ENCODE measurements around the gene FIG4.
A peak's percentile ranks its signal among the peaks of the same experiment; 100 is the strongest.

Gene FIG4

DNA sequence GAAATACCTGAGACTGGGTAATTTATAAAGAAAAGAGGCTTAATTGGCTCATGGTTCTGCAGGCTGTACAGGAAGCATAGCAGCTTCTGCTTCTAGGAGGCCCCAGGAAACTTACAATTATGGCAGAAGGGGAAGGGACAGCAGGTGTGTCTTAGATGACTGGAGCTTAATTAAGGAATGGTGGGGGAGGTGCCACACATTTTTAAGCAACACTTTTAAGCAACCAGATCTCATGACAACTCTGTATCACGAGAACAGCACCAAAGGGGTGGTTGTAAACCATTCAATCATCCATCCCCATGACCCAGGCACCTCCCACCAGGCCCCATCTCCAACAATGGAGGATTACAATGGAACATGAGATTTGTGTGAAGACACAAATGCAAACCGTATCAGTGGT lies 26.9 kb downstream of the FIG4 start:
- no peaks in the 10 kb centered on the region for H3K9me3 ChIP-seq (ENCODE audit: control insufficient read depth, insufficient read depth, low read length)
- H3K27ac ChIP-seq (ENCODE audit: low read depth, low read length) = no peak overlapping the region
- no peaks in the 10 kb centered on the region for H4K20me1 ChIP-seq (ENCODE audit: control insufficient read depth, insufficient read depth, low read depth, low read length)
- H3K4me2 ChIP-seq (ENCODE audit: low read length) = peak overlapping the region; percentile 46
- H3K27me3 ChIP-seq (ENCODE audit: control insufficient read depth, low read length) = no peaks in the 10 kb centered on the region
- no peak for TF ChIP-seq EZH2phosphoT487 (IDR thresholded peaks at IDR 0.05; ENCODE audit: borderline replicate concordance, low read length)
- TF ChIP-seq, protein P1, sequence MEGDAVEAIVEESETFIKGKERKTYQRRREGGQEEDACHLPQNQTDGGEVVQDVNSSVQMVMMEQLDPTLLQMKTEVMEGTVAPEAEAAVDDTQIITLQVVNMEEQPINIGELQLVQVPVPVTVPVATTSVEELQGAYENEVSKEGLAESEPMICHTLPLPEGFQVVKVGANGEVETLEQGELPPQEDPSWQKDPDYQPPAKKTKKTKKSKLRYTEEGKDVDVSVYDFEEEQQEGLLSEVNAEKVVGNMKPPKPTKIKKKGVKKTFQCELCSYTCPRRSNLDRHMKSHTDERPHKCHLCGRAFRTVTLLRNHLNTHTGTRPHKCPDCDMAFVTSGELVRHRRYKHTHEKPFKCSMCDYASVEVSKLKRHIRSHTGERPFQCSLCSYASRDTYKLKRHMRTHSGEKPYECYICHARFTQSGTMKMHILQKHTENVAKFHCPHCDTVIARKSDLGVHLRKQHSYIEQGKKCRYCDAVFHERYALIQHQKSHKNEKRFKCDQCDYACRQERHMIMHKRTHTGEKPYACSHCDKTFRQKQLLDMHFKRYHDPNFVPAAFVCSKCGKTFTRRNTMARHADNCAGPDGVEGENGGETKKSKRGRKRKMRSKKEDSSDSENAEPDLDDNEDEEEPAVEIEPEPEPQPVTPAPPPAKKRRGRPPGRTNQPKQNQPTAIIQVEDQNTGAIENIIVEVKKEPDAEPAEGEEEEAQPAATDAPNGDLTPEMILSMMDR (IDR thresholded peaks at IDR 0.05; ENCODE audit: low read depth, low read length, poor library complexity, severe bottlenecking) = no peak
- no peaks in the 10 kb centered on the region for H3F3A ChIP-seq (ENCODE audit: control insufficient read depth, insufficient read depth)
- no peaks in the 10 kb centered on the region for H3K36me3 ChIP-seq (ENCODE audit: control insufficient read depth, low read length)
- no peaks in the 10 kb centered on the region for H3K79me2 ChIP-seq (ENCODE audit: control insufficient read depth, low read length)
- H3K4me3 ChIP-seq (ENCODE audit: low read length) = 0 out of 2 replicates have a peak overlapping the region, but pooled peaks have one; percentile 6
- H3K9me2 ChIP-seq (replicated peaks; ENCODE audit: control insufficient read depth, low read length) = no peaks in the 10 kb centered on the region
- peaks cover 18% of the 10 kb centered on the region for H3K4me1 ChIP-seq (ENCODE audit: control insufficient read depth, low read length)

DNA sequence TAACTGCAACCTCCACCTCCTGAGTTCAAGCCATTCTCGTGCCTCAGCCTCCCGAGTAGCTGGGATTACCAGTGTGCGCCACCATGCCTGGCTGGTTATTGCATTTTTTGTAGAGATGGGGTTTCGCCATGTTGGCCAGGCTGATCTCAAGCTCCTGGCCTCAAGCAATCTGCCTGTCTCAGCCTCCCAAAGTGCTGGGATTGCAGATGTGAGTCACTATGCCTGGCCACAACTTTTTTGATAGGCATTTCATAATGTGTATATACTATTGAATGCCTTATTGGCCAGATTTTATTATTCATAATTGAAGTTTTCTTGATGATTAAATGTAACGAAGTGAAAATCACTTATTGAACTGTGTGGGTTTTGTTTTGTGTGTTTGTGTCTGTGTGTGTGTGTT lies 27.9 kb downstream of the FIG4 start:
- Histone ChIP-seq H3K27me3 (ENCODE audit: control insufficient read depth, low read length) (no peaks in the 10 kb centered on the region), H3K4me2 (ENCODE audit: low read length) (no peak overlapping the region), H3K4me1 (ENCODE audit: control insufficient read depth, low read length) (peaks cover 18% of the 10 kb centered on the region), H3K9me3 (ENCODE audit: control insufficient read depth, insufficient read depth, low read length) (no peaks in the 10 kb centered on the region), H3K36me3 (ENCODE audit: control insufficient read depth, low read length) (no peaks in the 10 kb centered on the region), H3K79me2 (ENCODE audit: control insufficient read depth, low read length) (no peaks in the 10 kb centered on the region), H3K4me3 (ENCODE audit: low read length) (no peak overlapping the region), H4K20me1 (ENCODE audit: control insufficient read depth, insufficient read depth, low read depth, low read length) (no peaks in the 10 kb centered on the region), H3K9me2 (replicated peaks; ENCODE audit: control insufficient read depth, low read length) (no peaks in the 10 kb centered on the region), H3F3A (ENCODE audit: control insufficient read depth, insufficient read depth) (no peaks in the 10 kb centered on the region), H3K27ac (ENCODE audit: low read depth, low read length) (no peak overlapping the region)
- TF ChIP-seq, protein P1 (IDR thresholded peaks at IDR 0.05; ENCODE audit: low read depth, low read length, poor library complexity, severe bottlenecking) = no peak
- TF ChIP-seq EZH2phosphoT487 (IDR thresholded peaks at IDR 0.05; ENCODE audit: borderline replicate concordance, low read length) = no peak

DNA sequence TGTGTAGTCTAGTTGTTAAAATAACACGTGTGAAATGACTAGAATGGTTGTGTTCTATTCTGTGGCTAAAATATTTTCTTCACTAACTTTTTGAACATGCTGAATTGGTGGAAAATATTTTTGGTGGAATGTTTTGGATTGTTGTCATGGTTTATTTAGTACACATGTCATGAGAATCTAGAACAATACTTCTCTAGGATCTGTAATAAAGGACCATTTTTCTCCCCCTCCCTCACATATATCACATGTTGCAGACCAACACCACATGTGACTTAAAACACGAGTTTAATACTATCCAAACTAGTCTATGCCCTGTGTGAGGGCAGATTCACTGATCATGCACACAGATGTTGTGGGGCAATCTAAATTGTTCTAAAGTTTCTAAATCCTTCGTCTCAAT lies 29.2 kb downstream of the FIG4 start:
- TF ChIP-seq, protein P1 (IDR thresholded peaks at IDR 0.05; ENCODE audit: low read depth, low read length, poor library complexity, severe bottlenecking) = no peak
- TF ChIP-seq EZH2phosphoT487 (IDR thresholded peaks at IDR 0.05; ENCODE audit: borderline replicate concordance, low read length) = no peak
- Histone ChIP-seq H3K36me3 (ENCODE audit: control insufficient read depth, low read length) (no peaks in the 10 kb centered on the region), H3K9me2 (replicated peaks; ENCODE audit: control insufficient read depth, low read length) (no peaks in the 10 kb centered on the region), H3K9me3 (ENCODE audit: control insufficient read depth, insufficient read depth, low read length) (no peaks in the 10 kb centered on the region), H3K27ac (ENCODE audit: low read depth, low read length) (no peak overlapping the region), H3K79me2 (ENCODE audit: control insufficient read depth, low read length) (no peaks in the 10 kb centered on the region), H3K27me3 (ENCODE audit: control insufficient read depth, low read length) (no peaks in the 10 kb centered on the region), H3K4me3 (ENCODE audit: low read length) (no peak overlapping the region), H3K4me2 (ENCODE audit: low read length) (no peak overlapping the region), H4K20me1 (ENCODE audit: control insufficient read depth, insufficient read depth, low read depth, low read length) (no peaks in the 10 kb centered on the region), H3K4me1 (ENCODE audit: control insufficient read depth, low read length) (peaks cover 18% of the 10 kb centered on the region), H3F3A (ENCODE audit: control insufficient read depth, insufficient read depth) (no peaks in the 10 kb centered on the region)

DNA sequence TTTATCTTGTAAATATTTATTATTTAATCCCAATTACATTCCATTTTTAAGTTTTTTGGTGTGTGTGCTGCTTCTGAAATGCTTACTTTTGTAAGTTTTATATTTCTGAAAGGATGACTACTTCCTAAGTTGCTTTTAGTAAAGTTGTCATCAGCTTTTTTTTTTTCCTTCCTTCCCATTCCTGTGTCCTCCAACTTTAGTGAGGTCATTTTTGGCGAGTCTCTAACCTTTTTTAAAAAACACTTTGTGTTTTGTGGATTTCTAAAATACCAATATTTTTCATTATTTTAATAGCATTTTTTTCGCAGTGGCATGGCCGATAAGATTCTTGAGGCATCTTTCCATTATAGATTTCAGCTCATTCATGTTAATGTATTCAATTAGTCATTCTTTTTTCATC lies 30.9 kb downstream of the FIG4 start:
- no peaks in the 10 kb centered on the region for H3K27me3 ChIP-seq (ENCODE audit: control insufficient read depth, low read length)
- H3K79me2 ChIP-seq (ENCODE audit: control insufficient read depth, low read length) = no peaks in the 10 kb centered on the region
- no peaks in the 10 kb centered on the region for H3K9me2 ChIP-seq (replicated peaks; ENCODE audit: control insufficient read depth, low read length)
- no peaks in the 10 kb centered on the region for H3F3A ChIP-seq (ENCODE audit: control insufficient read depth, insufficient read depth)
- H3K27ac ChIP-seq (ENCODE audit: low read depth, low read length) = no peak overlapping the region
- peaks cover 18% of the 10 kb centered on the region for H3K4me1 ChIP-seq (ENCODE audit: control insufficient read depth, low read length)
- H3K4me3 ChIP-seq (ENCODE audit: low read length) = no peak overlapping the region
- TF ChIP-seq, protein P1 (IDR thresholded peaks at IDR 0.05; ENCODE audit: low read depth, low read length, poor library complexity, severe bottlenecking) = no peak
- no peak for TF ChIP-seq EZH2phosphoT487 (IDR thresholded peaks at IDR 0.05; ENCODE audit: borderline replicate concordance, low read length)
- no peaks in the 10 kb centered on the region for H4K20me1 ChIP-seq (ENCODE audit: control insufficient read depth, insufficient read depth, low read depth, low read length)
- H3K9me3 ChIP-seq (ENCODE audit: control insufficient read depth, insufficient read depth, low read length) = no peaks in the 10 kb centered on the region
- no peaks in the 10 kb centered on the region for H3K36me3 ChIP-seq (ENCODE audit: control insufficient read depth, low read length)
- H3K4me2 ChIP-seq (ENCODE audit: low read length) = no peak overlapping the region
